Activated CD8-positive, alpha-beta memory T cell treated with anti-CD3 and anti-CD28 coated beads for 36 hours (primary cell): Measurements from ENCODE around the gene NOTCH1. TPM values are rescaled to one million over a fixed set of nuclear protein-coding genes. Genes with fewer than 3 reads are reported as not detected.

Experiments
- CTCF ChIA-PET: fragments of 350-600 bp; sonication (Branson Sonifier 250); formaldehyde crosslinking; loops from one replicate; lab custom pipeline; 2021; ENCODE audit warnings: antibody characterized with exemption; lab: Charles Lee
- POLR2A ChIA-PET: fragments of 350-600 bp; sonication (Branson Sonifier 250); formaldehyde crosslinking; loops from one replicate; lab custom pipeline; 2021; ENCODE audit warnings: antibody characterized with exemption; lab: Charles Lee
- total RNA-seq, 2 experiments: library from RNA; stranded (reverse); gene quantifications; one replicate each; pipeline ENCODE4 v1.2.3, GENCODE V29; 2021

NOTCH1 gene
- total RNA-seq, 2 experiments from 2014 or later: 69.5 to 71.4 TPM

DNA sequence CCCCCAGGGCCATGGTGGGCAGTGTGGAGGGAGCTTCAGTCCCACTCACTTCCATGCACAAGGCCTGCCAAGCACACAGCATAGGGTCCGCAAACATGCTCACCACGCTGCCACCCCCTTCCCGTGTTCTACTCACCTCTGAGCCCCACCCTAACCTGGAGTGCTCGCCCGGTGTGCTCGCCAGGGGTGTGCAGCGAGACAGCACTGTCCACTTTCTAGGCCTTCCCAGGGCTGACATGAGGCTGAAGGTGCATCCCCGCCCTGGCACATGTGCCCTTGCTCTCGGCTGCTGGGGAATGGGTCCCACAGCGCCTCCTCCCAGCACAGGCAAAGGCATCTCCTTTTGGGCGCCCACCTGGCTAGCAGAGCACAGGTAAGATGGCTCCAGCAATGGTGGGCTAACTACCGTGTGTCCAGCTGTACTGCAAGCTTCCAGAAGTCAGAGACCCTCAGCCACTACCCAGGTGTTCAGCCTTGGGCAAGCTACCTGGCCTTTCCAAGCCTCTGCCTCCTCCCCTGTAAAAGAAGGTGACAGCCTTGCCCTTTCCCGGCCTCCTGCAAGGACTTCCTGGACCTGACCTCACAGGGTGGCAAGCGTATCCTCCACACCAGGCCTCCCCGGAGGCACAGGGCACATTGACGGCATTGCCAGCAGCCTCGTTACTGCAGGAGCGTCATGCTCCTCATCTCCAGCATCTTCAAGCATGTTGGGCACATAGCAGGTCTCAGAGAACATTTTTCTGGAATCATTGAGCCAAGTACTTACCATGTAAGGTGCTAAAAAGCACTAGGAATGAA, 58.8 kb downstream of the NOTCH1 start:
- ChIA-PET CTCF (interaction anchor here (0.6 to 6.3 kb wide), 16 partner anchors 9 to 177 kb away, joined by 3 to 55 read pairs (median 10); no protein-coding TSS in a partner anchor), POLR2A (no interaction called here)

DNA sequence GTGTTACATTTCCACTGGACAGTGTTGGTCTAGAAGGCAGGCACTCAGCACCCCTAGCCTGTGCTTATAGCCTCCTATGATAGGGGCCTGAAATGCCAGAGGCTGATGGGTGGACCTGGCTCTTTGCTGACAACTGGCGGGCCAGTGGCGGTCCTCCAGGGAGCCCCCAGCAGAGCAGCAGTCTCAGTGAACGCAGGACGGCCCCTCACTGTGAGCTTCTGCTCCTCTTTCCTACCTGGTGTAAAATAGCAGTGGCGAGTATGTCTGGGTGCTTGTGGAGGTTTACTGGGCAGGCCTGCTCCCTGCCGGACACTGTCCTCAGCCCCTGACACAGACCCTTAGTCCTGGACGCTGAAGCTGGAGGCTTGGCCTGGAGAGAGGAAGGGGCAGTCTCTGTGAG, 59.7 kb downstream of the NOTCH1 start:
- POLR2A ChIA-PET: interaction anchor here (0.9 kb wide), 1 partner anchor 83 kb away, joined by 3 read pairs; no protein-coding TSS in a partner anchor

DNA sequence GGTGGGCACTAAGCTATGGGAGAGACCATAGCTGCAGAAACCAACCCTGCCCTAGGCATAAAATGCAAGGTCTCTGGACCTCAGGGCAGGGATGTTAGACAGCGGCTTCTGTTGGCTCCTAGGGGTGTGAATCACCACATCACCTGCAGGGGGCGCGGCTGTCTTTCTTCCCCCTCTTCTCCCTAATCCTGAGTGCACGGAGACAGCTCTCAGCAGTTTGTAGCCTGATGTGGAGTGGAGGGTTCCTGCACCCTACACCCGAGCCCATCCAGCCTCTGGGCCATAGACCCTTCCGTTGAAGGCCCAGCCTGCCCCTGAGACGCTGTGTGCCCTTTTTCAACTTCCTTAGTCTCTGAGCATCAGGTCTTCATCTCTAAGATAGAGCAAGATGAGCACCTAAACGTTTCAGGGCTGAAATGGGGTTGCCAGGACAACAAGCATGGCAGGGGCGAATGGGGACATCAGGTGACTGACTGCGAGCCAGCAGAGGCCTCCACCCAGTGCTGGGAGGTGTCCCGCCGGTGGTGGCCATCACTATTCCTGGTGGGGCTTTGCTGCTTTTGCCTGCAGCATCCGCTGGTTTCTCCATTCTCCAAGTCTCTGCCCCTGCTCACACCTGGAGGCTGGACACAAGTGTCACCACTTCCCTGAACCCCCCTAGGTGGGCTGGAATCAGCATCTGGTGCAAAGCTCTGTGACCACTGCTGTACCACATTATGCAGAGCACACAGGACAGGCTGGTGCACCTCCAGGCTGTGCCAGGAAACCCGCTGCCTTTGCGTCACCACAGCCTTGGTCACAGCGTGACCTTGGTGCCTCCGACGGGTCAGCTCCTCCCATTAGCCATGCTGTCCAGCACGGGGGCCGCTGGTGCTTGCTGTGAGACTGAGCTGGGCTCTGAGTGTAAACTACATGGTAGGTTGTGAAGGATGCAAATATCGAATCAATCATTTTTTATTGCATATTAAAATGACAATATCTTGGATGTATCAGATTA, 60.5 kb downstream of the NOTCH1 start:
- ChIA-PET POLR2A (interaction anchor here (0.9 kb wide), 1 partner anchor 82 kb away, joined by 3 read pairs; no protein-coding TSS in a partner anchor), CTCF (interaction anchor here (0.6 to 6.3 kb wide), 21 partner anchors 8 to 237 kb away, joined by 3 to 55 read pairs (median 5); no protein-coding TSS in a partner anchor)

More for the DNA sequence above, 59.7 kb downstream of the NOTCH1 start:
- CTCF ChIA-PET: interaction anchor here (0.6 to 6.3 kb wide), 14 partner anchors 9 to 236 kb away, joined by 3 to 55 read pairs (median 7); no protein-coding TSS in a partner anchor

DNA sequence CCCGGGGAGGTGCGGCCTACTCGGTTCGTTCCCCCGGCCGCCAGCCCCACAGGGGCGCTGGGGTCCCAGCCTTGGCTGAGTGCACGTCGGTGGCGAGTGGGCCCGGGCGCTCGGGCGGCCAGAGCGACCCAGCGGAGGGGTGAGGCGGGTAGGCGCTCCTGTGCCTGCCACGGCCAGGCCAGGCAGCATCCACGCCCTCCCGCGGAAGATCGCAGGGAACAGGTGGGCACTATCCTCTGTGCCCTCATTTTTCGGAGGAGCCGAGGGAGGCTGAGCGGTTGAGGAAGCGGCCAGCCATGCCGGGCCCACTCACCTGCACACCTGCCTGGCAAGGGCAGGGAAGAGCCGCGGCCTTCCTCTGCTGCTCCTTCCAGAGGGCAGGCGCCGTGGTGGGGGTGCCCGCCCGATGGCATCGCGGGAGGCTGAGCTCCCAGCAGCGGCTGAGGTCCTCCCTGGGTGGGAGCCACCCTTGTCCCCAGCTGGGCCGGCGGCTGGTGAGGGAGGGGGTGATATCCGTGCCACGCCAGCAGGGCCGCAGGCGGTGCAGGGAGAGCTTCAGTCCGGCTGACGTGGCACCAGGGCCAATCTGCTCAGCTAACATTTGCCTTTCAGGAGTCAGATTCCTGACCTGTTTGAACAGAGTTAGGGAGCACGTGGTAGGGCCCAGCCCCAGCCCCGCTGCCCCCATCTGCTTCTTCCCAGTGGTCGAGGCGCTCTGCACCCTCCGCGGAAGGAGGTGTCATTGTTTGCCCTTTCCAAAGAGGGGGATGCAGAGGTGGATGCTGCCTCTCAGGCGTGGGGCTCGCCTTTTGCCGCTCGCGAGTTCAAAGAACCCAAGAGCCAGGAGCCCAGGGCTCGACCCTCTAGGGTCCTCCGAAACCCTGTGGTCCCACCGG, 61.4 kb downstream of the NOTCH1 start:
- POLR2A ChIA-PET: interaction anchor here (0.6 to 1.4 kb wide), 2 partner anchors 48 to 54 kb away, joined by 3 to 5 read pairs; no protein-coding TSS in a partner anchor
- CTCF ChIA-PET: interaction anchor here (0.8 to 6.3 kb wide), 16 partner anchors 10 to 210 kb away, joined by 3 to 55 read pairs (median 7); no protein-coding TSS in a partner anchor

DNA sequence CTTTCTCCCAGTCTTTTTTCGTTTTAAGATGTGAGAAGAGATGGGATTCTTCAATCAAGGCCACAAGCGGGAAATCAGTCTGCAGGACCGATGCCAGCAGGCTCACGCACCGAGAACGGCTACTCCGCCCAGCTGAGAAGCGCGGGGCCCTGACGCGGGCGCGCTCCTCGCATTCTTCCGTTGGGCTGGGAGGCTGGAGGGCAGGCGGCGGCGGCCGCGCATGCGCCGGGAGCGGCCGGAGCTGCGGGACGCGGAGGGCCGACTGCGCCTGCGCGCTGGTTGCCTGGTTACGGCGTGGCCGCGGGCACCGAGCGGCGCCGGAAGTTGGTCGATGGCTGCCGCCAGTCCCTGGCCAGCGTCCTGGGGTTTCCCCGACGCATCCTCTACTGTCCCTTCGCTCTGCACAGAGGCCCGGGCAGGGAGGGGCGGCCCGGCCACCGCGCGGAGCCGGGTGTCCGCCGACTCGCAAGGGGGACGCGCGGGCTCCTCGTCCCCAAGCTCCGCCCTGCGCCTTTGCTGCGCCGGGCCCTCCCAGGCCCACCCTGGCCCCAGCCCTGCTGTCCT, 62.2 kb downstream of the NOTCH1 start:
- ChIA-PET CTCF (interaction anchor here (1.6 to 4.0 kb wide), 6 partner anchors 55 to 211 kb away, joined by 7 to 27 read pairs (median 10); no protein-coding TSS in a partner anchor), POLR2A (interaction anchor here (0.6 to 1.4 kb wide), 2 partner anchors 49 to 55 kb away, joined by 3 to 5 read pairs; no protein-coding TSS in a partner anchor)

DNA sequence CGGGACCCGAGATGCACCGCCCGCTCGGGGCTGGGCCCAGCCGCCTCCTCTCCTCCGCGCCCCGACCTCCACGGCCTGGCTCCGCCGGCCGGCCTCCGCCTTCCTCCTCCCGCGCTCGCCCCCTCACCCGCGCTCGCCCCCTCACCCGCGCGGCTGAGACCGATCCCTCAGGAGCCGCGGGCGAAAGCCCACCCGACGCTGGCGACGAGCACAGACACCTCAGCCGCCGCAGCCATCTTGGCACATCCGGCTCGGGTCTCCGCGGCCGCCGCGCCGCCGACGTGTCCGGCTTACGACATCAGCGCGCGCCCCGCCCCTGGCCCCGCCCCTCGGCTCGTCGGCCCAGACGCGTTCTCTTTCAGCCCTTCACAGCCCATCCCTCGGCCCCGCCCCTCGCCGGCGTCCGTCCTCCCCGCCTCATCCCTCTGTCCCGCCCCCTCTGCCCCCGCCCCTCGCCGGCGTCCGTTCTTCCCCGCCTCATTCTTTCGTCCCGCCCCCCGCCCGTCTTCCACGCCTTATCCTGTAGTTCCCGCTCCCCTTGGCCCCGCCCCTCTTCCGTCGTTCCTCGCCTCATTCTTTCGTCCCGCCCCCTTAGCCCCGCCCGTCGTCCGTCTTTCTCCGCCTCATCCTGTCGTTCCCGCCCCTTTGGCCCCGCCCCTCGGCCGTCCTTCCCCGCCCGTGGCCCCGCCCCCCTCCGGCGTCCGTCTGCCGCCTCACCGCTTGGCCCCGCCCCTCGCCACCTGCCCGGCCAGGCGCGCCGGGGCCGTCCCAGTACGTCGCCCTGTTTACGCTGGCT, 62.9 kb downstream of the NOTCH1 start, which contains the start of gene SEC16A:
Gene SEC16A, minus strand, starts transcription at position 248 of the 796 bp plus-strand sequence. CDS start 5,425 bp downstream, outside the sequence.
- ChIA-PET CTCF (interaction anchor here (2.9 to 4.0 kb wide), 3 partner anchors 56 to 189 kb away, joined by 12 to 27 read pairs (median 20); no protein-coding TSS in a partner anchor), POLR2A (interaction anchor here (0.6 to 1.4 kb wide), 2 partner anchors 50 to 56 kb away, joined by 3 to 5 read pairs; no protein-coding TSS in a partner anchor)

DNA sequence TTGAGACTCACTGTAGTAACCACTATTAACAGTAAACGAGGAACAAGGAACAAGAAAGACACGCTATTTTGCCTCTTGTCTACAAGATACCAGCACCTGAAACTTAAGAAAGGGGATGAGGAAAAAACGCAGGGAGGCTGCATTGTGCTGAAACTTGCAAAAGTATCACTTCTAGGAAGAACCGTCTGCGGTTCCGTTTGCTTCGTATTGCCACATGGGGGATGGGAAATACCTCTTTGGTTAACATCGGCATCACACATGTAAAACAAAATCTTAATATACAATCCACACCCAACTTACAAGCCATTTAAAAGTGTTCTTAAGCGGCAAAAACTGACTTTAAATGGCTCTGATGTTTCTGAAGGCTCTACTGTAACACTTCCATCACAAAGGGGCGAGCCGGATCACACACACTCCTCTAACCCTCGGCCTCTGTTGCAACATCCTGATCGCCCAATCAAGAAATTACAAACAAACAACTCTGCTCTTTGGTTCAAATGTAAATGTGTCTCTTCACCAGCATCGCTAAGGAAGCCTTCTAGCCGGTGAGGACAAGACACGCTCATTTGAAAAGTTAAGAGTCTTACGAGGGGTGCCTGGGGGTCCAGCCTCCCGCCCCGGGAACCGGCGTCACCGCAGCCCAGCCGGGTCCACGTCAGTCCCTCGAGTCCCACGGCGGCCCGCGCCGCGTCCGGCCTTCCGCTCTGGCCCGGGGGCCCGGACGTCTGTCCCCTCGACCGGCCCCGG, 63.6 kb downstream of the NOTCH1 start:
- POLR2A ChIA-PET: no interaction called here
- CTCF ChIA-PET: no interaction called here

DNA sequence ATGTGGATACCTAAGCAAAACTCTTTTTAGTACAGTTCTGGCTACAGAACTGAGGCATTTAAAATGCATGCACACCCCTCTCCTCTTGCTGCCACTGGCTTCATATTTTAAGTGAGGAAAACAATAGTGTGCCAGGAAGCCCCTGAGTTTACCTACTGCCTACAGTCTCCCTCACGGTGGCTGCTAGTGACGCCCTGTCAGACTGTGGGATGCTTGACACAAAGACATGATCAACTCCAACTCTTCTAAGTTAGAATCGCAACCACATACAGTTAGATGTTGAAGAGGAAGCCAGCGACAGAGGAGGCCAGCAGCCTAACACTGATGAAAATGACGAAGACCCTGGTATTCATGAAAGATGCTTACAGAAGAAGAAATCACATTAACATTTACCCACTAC, 64.3 kb downstream of the NOTCH1 start:
- POLR2A ChIA-PET: no interaction called here

DNA sequence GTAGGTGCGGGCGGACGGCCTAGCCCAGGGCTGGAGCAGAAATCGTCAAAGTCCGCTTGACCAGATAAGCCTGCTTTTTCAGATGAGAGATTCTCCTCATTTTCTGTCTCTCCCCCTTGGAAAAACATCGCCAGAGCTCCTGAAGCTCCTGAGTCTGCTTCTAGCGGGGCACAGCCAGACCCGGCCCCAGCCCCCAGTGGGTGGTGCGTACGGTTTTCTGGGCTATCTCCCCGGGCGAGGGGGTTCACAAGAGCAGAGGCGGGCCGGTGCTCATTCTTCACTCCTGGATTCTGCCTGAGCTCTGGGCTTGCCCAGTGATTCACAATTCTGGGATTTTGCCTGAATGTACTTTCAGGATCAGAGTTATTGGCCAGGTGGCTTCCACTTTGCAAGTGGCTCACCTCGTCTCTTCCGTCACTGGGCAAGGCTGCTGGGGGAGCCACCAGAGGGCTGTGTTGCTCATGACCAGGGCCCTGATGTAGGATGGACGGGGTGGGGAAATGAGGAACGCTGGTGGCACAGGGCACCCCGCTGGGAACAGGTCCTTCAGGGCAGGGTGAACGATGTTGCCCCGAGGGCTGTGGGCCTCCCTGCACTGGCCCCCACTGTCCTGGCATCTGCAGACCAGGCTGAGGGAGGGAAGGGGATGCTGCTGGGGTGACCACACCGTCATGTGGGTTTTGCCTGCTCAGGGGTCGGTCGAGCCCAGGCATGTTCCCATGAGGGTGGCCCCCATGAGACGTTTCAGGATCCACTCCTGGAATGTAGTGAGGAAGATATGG, 69.3 kb downstream of the NOTCH1 start:
- ChIA-PET POLR2A (no interaction called here), CTCF (no interaction called here)

More for the DNA sequence above, 64.3 kb downstream of the NOTCH1 start:
- CTCF ChIA-PET: no interaction called here

DNA sequence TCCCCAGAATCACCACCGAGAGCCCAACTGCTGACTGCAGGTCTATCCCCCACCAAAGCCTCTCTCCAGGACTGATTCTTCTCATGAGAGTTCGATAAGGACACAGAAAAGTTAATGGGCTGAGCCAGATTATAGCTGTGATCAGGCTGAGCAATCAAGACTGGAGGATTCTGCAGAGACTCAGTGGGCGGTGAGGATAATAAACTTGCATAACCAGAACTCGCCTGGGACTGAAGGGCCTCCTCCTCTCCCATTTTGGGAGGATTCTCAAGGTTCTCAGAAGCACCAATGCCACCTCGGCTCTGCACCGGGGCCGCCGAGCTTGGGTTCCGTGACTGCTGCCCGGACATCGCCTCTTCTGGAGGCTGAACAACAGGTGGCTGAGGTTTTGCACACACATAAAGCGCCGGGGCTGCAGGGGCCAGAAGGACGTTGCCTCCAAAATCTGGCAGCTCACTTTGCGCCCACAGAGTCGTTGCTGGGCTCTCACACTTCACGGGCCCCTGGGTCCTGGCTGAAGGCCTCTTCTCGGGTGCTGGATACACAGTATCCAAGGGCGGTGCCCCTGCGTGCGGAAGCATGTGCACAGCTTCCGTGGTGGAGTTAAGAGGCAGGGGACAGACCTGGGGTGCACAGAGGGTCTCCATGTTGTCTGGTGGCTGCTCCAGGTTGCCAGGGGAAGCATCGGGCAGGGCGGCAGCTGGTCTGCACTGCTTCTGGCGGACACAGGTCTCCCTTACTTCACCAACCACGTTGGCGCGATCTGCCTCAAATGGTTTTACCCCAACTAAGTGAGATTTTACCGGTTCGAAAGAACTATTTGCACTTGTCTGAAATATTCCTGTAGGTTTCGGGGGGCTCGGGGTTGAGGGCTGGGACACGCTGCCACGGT, 70.6 kb downstream of the NOTCH1 start:
- POLR2A ChIA-PET: no interaction called here
- CTCF ChIA-PET: no interaction called here

DNA sequence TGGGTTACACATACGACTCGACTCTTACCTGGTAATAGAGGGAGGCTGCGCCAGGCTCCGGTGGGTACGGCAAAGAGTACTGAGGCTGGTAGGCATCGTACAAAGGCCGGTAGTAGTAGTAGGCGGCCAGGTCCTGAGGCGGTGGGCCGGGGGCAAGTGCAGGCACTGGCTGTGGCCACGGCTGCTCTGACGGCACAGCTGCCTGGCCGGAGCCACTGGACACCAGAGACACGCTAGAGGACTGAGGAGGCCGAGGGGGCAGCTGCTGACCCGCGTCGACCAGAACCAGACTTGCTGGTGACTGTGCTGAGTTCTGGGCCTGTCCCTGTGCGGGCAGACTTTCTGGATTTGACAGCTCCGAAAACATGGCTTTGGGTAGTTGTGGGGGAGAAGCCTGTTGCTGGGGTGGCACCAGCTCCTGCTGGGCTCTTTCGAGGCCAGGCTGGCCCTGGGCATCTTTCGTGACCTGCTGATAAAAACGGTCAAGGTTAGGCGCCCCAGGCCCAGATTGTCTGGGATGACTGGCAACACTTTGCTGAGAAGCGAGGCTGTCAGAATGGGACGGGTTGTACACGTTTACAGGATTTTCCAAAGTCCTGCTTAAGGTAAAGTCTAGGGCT, 71.7 kb downstream of the NOTCH1 start:
- ChIA-PET POLR2A (no interaction called here), CTCF (interaction anchor here (1.3 to 1.4 kb wide), 2 partner anchors 9 to 11 kb away, joined by 4 to 7 read pairs; no protein-coding TSS in a partner anchor)

DNA sequence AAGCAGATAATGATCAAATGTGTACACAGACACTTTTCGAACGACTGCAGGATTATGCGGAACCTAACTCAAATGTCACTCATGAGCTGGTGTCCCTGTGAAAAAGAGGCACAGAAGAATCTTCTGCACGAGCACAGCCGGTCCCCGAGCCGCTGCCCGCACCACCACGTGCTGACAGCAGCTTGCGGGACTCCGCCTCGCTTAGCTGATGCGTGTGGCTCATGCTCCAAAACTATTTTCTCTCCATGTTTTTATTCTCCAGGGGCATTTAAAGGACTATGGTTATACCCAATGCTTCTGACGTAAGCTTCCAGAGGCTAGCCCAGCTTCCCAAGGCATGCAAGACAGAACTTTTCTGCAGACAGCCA, 72.5 kb downstream of the NOTCH1 start:
- ChIA-PET POLR2A (no interaction called here), CTCF (interaction anchor here (1.3 to 1.4 kb wide), 2 partner anchors 9 to 12 kb away, joined by 4 to 7 read pairs; no protein-coding TSS in a partner anchor)

DNA sequence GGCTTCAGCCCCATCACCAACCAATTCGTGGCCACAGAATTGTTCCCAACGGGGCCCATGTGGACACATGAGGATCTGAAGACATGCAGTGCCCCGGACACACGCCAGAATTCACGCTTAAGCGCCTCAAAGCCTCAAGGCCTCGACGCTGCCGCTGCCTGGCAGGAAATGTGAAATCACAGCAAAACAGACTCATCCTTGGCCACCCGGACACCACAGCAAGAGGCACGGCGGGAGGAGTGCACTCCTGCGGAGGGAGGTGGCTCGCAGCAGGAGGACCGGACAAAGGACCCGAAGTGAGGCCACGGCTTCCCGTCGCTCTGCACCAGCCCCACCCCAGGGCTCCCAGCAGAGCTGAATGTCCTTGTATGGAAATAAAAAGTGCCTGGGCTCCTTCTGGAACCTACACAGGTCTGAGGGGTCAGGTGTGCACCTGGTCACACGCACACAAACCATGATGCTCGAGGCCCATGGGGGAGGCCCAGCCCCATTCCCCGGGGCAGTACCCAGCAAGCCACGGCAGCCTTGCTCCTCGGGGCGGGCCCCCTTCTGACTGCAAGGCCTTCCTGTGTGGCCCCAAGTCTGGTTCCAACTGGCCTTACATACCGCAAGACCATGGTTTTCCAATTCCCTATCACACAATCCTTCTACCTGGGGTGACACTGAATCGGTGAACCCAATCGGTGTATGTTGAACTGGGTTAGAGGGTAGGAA, 73.1 kb downstream of the NOTCH1 start:
- POLR2A ChIA-PET: no interaction called here
- CTCF ChIA-PET: no interaction called here
